Measurements from ENCODE around the gene SLC38A4.

GRCh38 chr12:46752396-46752795, 73.4 kb downstream of the SLC38A4 start:
- TF ChIP-seq POLR2AphosphoS5 (IDR thresholded peaks at IDR 0.05; ENCODE audit: control insufficient read depth, insufficient read depth, low read depth, low read length) (no peak), JUNB (CRISPR knock-in tag; conservative IDR thresholded peaks at IDR 0.05) (no peak)
